Testis (tissue), 3 donors: ENCODE measurements around the gene CTBP2. TPM values are rescaled to one million over a fixed set of nuclear protein-coding genes. Genes with fewer than 3 reads are reported as not detected.
A peak's percentile ranks its signal among the peaks of the same experiment; 100 is the strongest.

ENCODE experiments used
- DNase-seq: peaks from one replicate; pipeline ENCODE4 v3.0.0-alpha.2; 2019
- H3K27ac ChIP-seq, 2 donors: fragments of 200-600 bp; sonication (generic); one replicate each; pipeline ENCODE4 v1.5.1; 2019
- H3K27me3 ChIP-seq: fragments of 200-600 bp; sonication (generic); one replicate; pipeline ENCODE4 v1.5.1; 2019
- H3K36me3 ChIP-seq: fragments of 200-600 bp; sonication (generic); one replicate; pipeline ENCODE4 v1.5.1; 2017; ENCODE audit warnings: low read depth; ENCODE audit errors: missing control alignments
- H3K4me1 ChIP-seq: fragments of 200-600 bp; sonication (generic); one replicate; pipeline ENCODE4 v1.5.1; 2019
- H3K4me3 ChIP-seq, 2 donors: fragments of 200-600 bp; sonication (generic); one replicate each; pipeline ENCODE4 v1.5.1; 2017 to 2019
- H3K9me3 ChIP-seq: fragments of 200-600 bp; sonication (generic); one replicate; pipeline ENCODE4 v1.5.1; 2017
- POLR2A ChIP-seq: fragments of 450-650 bp; IDR thresholded peaks from one replicate; pipeline ENCODE4 v1.6.1; 2017; ENCODE audit warnings: antibody characterized with exemption, mild to moderate bottlenecking, moderate library complexity
- WGBS, 2 donors: methylation state at CpG; one replicate each; pipeline ENCODE4 v1.1.5; 2018; 5-methylcytosine and 5-hydroxymethylcytosine counted together
- intact Hi-C: fragments of 100-400 bp; cut with DNase I; formaldehyde crosslinking; loops from one replicate; pipeline ENCODE4 v1.15.1; 2023; ENCODE audit warnings: low total_unique reads
- polyA plus RNA-seq: library from polyadenylated mRNA; stranded (reverse); fragments of 350-450 nt; fragmentation: Illumina TruSeq; extraction: RNeasy Lipid Tissue Mini Kit (QIAGEN cat#74804); gene quantifications from one replicate; pipeline ENCODE4 v1.2.3, GENCODE V29; 2014; ENCODE audit warnings: low read depth, low replicate concordance; ENCODE audit not compliant: insufficient read depth
- total RNA-seq, 2 donors: library from RNA; depleted of rRNA; stranded (reverse); fragments of >200 nt; gene quantifications; one replicate each; pipeline ENCODE4 v1.2.3, GENCODE V29; 2016
- TF ChIP-seq, protein P1 (sequence below), 3 experiments: fragments of 450-650 bp in 2 of 3; fragments of 200-600 bp in 1 of 3; sonication (generic) in 1 of 3; IDR thresholded peaks; one replicate each; pipeline ENCODE4 v1.5.1; 2016 to 2019; ENCODE audit warnings: antibody characterized with exemption in 3 of 3, mild to moderate bottlenecking in 2 of 3, moderate library complexity in 1 of 3

CTBP2 gene
- total and polyA plus RNA-seq, 3 donors from 2014 or later, result 44.7 to 79.5 (median 52.4) TPM

DNA sequence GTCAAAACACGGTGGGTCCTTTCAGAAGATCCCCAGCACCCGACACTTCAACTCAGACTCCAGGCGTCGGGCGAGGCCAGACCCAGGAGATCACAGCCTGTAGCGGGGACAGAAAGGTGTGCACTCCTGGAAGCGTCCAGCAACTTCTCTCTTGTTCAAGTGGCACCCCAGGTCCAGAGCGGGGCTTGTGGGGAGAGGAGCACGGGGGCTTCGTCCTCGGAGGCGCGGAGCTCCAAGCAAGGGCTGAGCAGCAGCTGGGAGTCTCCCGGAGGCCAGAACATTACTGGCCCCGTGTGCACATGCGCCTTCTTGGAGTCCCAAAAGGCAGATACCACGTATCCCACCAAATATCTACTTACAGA lies 163.5 kb downstream of the CTBP2 start:
- intact Hi-C loops, result no loop called here
- Histone ChIP-seq H3K9me3 (no peaks in the 10 kb centered on the region), H3K27ac (no peak overlapping the region), H3K27me3 (no peaks in the 10 kb centered on the region), H3K4me3 (no peak overlapping the region), H3K4me1 (peaks cover 38% of the 10 kb centered on the region), H3K36me3 (peaks cover 4% of the 10 kb centered on the region)
- no peak for TF ChIP-seq POLR2A
- TF ChIP-seq, protein P1, sequence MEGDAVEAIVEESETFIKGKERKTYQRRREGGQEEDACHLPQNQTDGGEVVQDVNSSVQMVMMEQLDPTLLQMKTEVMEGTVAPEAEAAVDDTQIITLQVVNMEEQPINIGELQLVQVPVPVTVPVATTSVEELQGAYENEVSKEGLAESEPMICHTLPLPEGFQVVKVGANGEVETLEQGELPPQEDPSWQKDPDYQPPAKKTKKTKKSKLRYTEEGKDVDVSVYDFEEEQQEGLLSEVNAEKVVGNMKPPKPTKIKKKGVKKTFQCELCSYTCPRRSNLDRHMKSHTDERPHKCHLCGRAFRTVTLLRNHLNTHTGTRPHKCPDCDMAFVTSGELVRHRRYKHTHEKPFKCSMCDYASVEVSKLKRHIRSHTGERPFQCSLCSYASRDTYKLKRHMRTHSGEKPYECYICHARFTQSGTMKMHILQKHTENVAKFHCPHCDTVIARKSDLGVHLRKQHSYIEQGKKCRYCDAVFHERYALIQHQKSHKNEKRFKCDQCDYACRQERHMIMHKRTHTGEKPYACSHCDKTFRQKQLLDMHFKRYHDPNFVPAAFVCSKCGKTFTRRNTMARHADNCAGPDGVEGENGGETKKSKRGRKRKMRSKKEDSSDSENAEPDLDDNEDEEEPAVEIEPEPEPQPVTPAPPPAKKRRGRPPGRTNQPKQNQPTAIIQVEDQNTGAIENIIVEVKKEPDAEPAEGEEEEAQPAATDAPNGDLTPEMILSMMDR (IDR thresholded peaks at IDR 0.05), result no peak
- 89 to 94% methylated on average over 13 to 17 of the region's 17 CpGs for WGBS, 2 donors
- no peak for DNase-seq

DNA sequence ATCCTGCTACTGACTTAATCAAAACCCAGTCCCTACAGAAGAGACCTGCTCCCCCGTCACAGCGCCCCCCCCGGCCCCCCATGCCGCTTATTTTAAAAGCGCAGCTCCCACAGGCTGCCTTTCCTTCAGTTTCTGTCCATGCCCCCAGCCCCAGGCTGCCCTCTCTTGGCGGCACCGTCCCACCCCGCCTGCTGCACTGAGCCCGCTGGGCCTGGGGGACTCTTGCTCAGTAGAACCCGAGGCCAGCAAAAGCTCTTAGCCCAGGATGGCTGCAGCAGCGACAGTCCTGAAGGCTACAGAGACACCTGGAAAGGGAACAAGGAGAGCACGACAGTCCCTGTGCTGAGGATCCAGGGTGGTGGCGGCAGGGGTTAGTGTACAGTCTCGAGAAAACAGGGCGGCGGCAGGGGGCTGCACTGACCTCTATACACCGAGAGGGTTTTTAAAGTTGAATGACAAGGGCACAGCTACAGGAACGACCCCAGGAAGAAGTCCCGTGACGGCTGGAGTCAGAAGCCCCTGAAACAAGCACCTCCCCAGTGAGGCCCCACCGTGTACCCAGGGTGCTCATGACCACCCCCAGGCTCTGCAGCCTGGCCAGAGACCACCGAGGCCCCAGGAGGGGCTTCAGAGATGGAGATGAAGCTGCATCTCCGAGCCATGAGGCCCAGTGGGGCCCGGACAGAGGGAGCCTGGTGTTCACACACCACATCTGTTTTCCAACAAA lies 164.1 kb downstream of the CTBP2 start:
- peaks cover 32% of the 10 kb centered on the region for H3K4me1 ChIP-seq

DNA sequence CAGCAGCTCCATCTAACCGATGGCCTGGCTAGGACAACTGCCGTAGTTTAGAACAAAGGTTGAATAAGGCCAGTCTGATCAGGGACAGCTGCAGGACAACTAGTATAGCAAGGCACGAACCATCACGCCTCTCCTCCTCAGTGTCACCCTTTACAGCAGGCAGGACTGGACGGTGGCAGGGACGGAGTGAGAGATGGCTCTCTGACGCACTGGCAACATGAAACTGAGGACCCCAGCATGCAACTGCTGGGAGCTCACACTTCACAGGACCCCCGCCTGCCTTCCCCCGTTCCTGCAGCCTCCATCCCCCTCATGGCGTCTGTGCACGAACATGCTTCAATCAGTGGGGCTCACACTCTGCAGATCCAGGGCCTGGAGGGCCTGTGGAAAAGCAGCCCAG lies 164.8 kb downstream of the CTBP2 start:
- peaks cover 26% of the 10 kb centered on the region for H3K4me1 ChIP-seq
- H3K9me3 ChIP-seq, result no peaks in the 10 kb centered on the region
- intact Hi-C loops, result no loop called here
- DNase-seq, result peak; percentile 14
- no peak overlapping the region for H3K4me3 ChIP-seq
- TF ChIP-seq POLR2A, result no peak
- TF ChIP-seq, protein P1 (IDR thresholded peaks at IDR 0.05), result no peak
- no peaks in the 10 kb centered on the region for H3K27me3 ChIP-seq
- WGBS, 2 donors, result 87 to 93% methylated on average over 9 to 11 of the region's 11 CpGs
- no peak overlapping the region for H3K27ac ChIP-seq
- H3K36me3 ChIP-seq, result peaks cover 4% of the 10 kb centered on the region

More for the DNA sequence above, 164.1 kb downstream of the CTBP2 start:
- Histone ChIP-seq H3K27ac (no peak overlapping the region), H3K36me3 (peaks cover 4% of the 10 kb centered on the region), H3K27me3 (no peaks in the 10 kb centered on the region), H3K4me3 (no peak overlapping the region), H3K9me3 (no peaks in the 10 kb centered on the region)
- intact Hi-C loops, result no loop called here
- no peak for DNase-seq
- 90 to 96% methylated on average over 13 to 23 of the region's 24 CpGs for WGBS, 2 donors
- no peak for TF ChIP-seq POLR2A
- TF ChIP-seq, protein P1 (IDR thresholded peaks at IDR 0.05), result no peak

DNA sequence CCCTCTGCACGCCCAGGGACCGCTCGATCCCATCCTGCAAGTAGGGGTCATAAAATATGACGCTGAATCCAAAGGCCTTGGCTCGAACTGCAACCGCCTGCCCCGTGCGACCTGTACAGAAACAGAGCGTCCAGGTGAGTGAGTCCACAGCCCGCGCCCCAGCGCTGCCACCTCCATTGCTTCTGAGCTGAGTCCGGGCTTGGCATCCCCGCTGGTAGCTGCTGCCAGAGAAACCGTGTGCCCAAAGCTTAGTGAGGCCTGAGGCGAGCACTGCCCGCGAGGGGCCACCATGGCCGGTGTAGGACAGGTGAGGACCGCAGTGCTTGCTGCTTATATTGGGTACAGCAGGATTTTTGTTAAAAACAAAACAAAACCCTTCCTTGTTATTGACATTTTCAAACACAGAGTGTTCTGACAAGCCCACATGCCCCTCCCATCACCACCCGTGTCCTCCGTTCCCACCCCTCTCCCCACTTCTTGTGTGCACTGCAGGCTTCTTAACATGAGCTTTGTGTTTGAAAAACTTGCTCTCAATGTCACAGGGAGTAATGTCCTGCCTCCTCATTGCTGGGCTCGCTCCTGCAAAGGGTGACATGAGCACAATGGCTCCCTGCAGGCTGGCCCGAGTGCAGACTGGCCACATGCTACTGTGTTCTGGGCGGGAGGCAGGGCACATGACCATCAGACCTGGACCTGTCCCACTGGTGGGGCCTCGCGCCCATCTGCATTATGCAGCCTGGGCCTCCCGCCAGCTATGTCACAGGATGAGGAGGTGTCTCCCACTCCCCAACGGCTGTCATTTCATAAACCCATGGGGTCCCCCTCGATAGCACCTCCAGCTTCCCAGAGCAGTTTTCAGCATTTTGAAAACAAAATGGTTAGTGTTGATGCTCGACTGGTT lies 165.5 kb downstream of the CTBP2 start:
- intact Hi-C loops, result no loop called here
- 82 to 88% methylated on average over 20 to 31 of the region's 31 CpGs for WGBS, 2 donors

More for the DNA sequence above, 165.5 kb downstream of the CTBP2 start:
- Histone ChIP-seq H3K27me3 (no peaks in the 10 kb centered on the region), H3K4me1 (peaks cover 18% of the 10 kb centered on the region), H3K9me3 (no peaks in the 10 kb centered on the region), H3K27ac (no peak overlapping the region), H3K36me3 (peaks cover 4% of the 10 kb centered on the region), H3K4me3 (no peak overlapping the region)
- DNase-seq, result peak; percentile 15
- TF ChIP-seq, protein P1 (IDR thresholded peaks at IDR 0.05), result no peak
- TF ChIP-seq POLR2A, result no peak
